IPS-15b (cell line): ENCODE data around the gene GRIFIN.

ENCODE experiments used
- H3K27me3 ChIP-seq: one replicate; pipeline ENCODE4 v1.6.1; 2013; ENCODE audit warnings: low read length; ENCODE audit not compliant: control insufficient read depth, insufficient read depth
- H3K36me3 ChIP-seq: one replicate; pipeline ENCODE4 v1.6.1; 2013; ENCODE audit warnings: low read length; ENCODE audit not compliant: control insufficient read depth, insufficient read depth
- H3K4me1 ChIP-seq: one replicate; pipeline ENCODE4 v1.6.1; 2013; ENCODE audit warnings: mild to moderate bottlenecking, low read length; ENCODE audit not compliant: control insufficient read depth, insufficient read depth
- H3K4me3 ChIP-seq: one replicate; pipeline ENCODE4 v1.5.1; 2013; ENCODE audit warnings: low read depth, low read length
- H3K9ac ChIP-seq: one replicate; pipeline ENCODE4 v1.6.1; 2013; ENCODE audit warnings: low read depth, mild to moderate bottlenecking, low read length
- H3K9me3 ChIP-seq: one replicate; pipeline ENCODE4 v1.6.1; 2013; ENCODE audit warnings: mild to moderate bottlenecking, low read length; ENCODE audit not compliant: control insufficient read depth, insufficient read depth

Gene GRIFIN

GRCh38 chr7:2431260-2431867 is 44.8 kb downstream of the GRIFIN start:
- Histone ChIP-seq H3K9me3 (no peaks in the 10 kb centered on the region), H3K27me3 (no peaks in the 10 kb centered on the region)

GRCh38 chr7:2425749-2426148 is 50.4 kb downstream of the GRIFIN start:
- H3K4me3 ChIP-seq, result no peak overlapping the region
- H3K9ac ChIP-seq, result no peak overlapping the region
- no peaks in the 10 kb centered on the region for H3K9me3 ChIP-seq
- H3K27me3 ChIP-seq, result no peaks in the 10 kb centered on the region
- H3K4me1 ChIP-seq, result peaks cover 2% of the 10 kb centered on the region
- H3K36me3 ChIP-seq, result no peaks in the 10 kb centered on the region

More at GRCh38 chr7:2431260-2431867, 44.8 kb downstream of the GRIFIN start:
- H3K4me1 ChIP-seq, result no peaks in the 10 kb centered on the region
- H3K4me3 ChIP-seq, result no peak overlapping the region
- H3K36me3 ChIP-seq, result peaks cover 14% of the 10 kb centered on the region
- H3K9ac ChIP-seq, result no peak overlapping the region
